Neural cell (in vitro differentiated cells): ENCODE measurements around the gene JAGN1. TPM values are rescaled to one million over a fixed set of nuclear protein-coding genes. Genes with fewer than 3 reads are reported as not detected.

Experiments
- H2AFZ ChIP-seq: fragments of 200-600, 300-800 bp; sonication (generic), shearing (Covaris generic); 2 replicates; pipeline ENCODE4 v1.6.0; 2014; ENCODE audit warnings: low read depth, mild to moderate bottlenecking, antibody characterized with exemption, low read length, moderate library complexity
- H3F3A ChIP-seq: fragments of 200-600 bp; shearing (Covaris generic); 2 replicates; pipeline ENCODE4 v1.6.1; 2016; ENCODE audit warnings: mild to moderate bottlenecking, moderate library complexity, mixed read lengths, antibody characterized with exemption, low read length; ENCODE audit not compliant: insufficient read depth, poor library complexity, severe bottlenecking
- H3K27ac ChIP-seq: fragments of 200-600, 300-800 bp; sonication (generic), shearing (Covaris generic); 2 replicates; pipeline ENCODE4 v1.5.1; 2014; ENCODE audit warnings: mild to moderate bottlenecking, low read length, moderate library complexity
- H3K27me3 ChIP-seq: fragments of 300-800, 200-600 bp; sonication (generic), shearing (Covaris generic); 2 replicates; pipeline ENCODE4 v1.6.0; 2014; ENCODE audit warnings: mild to moderate bottlenecking, low read depth, low read length, moderate library complexity; ENCODE audit not compliant: insufficient read depth
- H3K36me3 ChIP-seq: fragments of 300-800, 200-600 bp; sonication (generic), shearing (Covaris generic); 2 replicates; pipeline ENCODE4 v1.5.1; 2014; ENCODE audit warnings: mild to moderate bottlenecking, antibody characterized with exemption, low read length, moderate library complexity; ENCODE audit not compliant: insufficient read depth
- H3K4me2 ChIP-seq: fragments of 300-800, 200-600 bp; sonication (generic), shearing (Covaris generic); 2 replicates; pipeline ENCODE4 v1.6.0; 2014; ENCODE audit warnings: mild to moderate bottlenecking, low read length
- H3K4me3 ChIP-seq: fragments of 300-800, 200-600 bp; sonication (generic), shearing (Covaris generic); 2 replicates; pipeline ENCODE4 v1.5.1; 2014; ENCODE audit warnings: mild to moderate bottlenecking, low read length, moderate library complexity
- H3K79me2 ChIP-seq: fragments of 200-600 bp; shearing (Covaris generic); replicated peaks from 2 replicates; pipeline ENCODE4 v1.6.0; 2014; ENCODE audit warnings: mild to moderate bottlenecking, low read length, moderate library complexity; ENCODE audit not compliant: insufficient read depth
- H3K9ac ChIP-seq: fragments of 300-800, 200-600 bp; sonication (generic), shearing (Covaris generic); 2 replicates; pipeline ENCODE4 v1.6.1; 2016; ENCODE audit warnings: mild to moderate bottlenecking, low read length, mixed read lengths
- H3K9me2 ChIP-seq: fragments of 200-600 bp; shearing (Covaris generic); 2 replicates; pipeline ENCODE4 v1.6.1; 2016; ENCODE audit warnings: mild to moderate bottlenecking, low read length, mixed read lengths; ENCODE audit not compliant: insufficient read depth
- H3K9me3 ChIP-seq: fragments of 200-600, 300-800 bp; sonication (generic), shearing (Covaris generic); 2 replicates; pipeline ENCODE4 v1.6.1; 2016; ENCODE audit warnings: mild to moderate bottlenecking, mixed run types, low read length, moderate library complexity, mixed read lengths
- H4K20me1 ChIP-seq: fragments of 200-600 bp; shearing (Covaris generic); 2 replicates; pipeline ENCODE4 v1.6.1; 2016; ENCODE audit warnings: mild to moderate bottlenecking, mixed run types; ENCODE audit not compliant: insufficient read depth
- CTCF ChIP-seq: fragments of 450-650 bp; IDR thresholded peaks from 2 replicates; pipeline ENCODE4 v1.5.1; 2014; ENCODE audit warnings: antibody characterized with exemption, mild to moderate bottlenecking, moderate library complexity; ENCODE audit not compliant: poor library complexity, severe bottlenecking
- EP300 ChIP-seq: fragments of 450-650 bp; conservative IDR thresholded peaks from 2 replicates; pipeline ENCODE4 v1.6.1; 2014; ENCODE audit warnings: antibody characterized with exemption, mild to moderate bottlenecking, moderate library complexity; ENCODE audit not compliant: poor library complexity, severe bottlenecking
- EZH2 ChIP-seq: fragments of 200-600, 300-800 bp; shearing (Covaris generic), sonication (generic); IDR thresholded peaks from 2 replicates; pipeline ENCODE4 v1.6.1; 2014; ENCODE audit warnings: antibody characterized with exemption, low read length, borderline replicate concordance, mild to moderate bottlenecking; ENCODE audit not compliant: insufficient read depth, poor library complexity, severe bottlenecking
- MXI1 ChIP-seq: fragments of 450-650 bp; conservative IDR thresholded peaks from 2 replicates; pipeline ENCODE4 v1.6.1; 2014; ENCODE audit warnings: antibody characterized with exemption, mild to moderate bottlenecking; ENCODE audit not compliant: poor library complexity, severe bottlenecking
- POLR2AphosphoS5 ChIP-seq: IDR thresholded peaks from 2 replicates; pipeline ENCODE4 v1.6.1; 2012
- RAD21 ChIP-seq: fragments of 450-650 bp; conservative IDR thresholded peaks from 2 replicates; pipeline ENCODE4 v1.6.1; 2014; ENCODE audit warnings: antibody characterized with exemption, mild to moderate bottlenecking, moderate library complexity
- REST ChIP-seq: IDR thresholded peaks from 2 replicates; pipeline ENCODE4 v1.6.1; 2012; ENCODE audit warnings: borderline replicate concordance
- TAF1 ChIP-seq: IDR thresholded peaks from 2 replicates; pipeline ENCODE4 v1.6.1; 2012; ENCODE audit warnings: low read depth
- polyA plus RNA-seq: library from polyadenylated mRNA; depleted of rRNA; stranded (reverse); fragments of >200 nt; gene quantifications from 2 replicates; pipeline ENCODE4 v1.2.3, GENCODE V29; 2014
- small RNA-seq, 3 experiments: library from RNA; depleted of rRNA; stranded (forward); fragments of <200 nt; gene quantifications; one replicate each; pipeline ENCODE3, GENCODE V24; 2012

Gene JAGN1
- polyA plus RNA-seq, 1 donor from 2014 or later, result 26.5 TPM

- Histone ChIP-seq H3K4me2 (no peak overlapping the region), H3K4me3 (no peak overlapping the region), H4K20me1 (no peaks in the 10 kb centered on the region), H3K79me2 (no peaks in the 10 kb centered on the region), H3K9ac (no peak overlapping the region), H3K36me3 (no peaks in the 10 kb centered on the region), H3K27me3 (no peaks in the 10 kb centered on the region), H3K9me2 (no peaks in the 10 kb centered on the region), H3K9me3 (no peaks in the 10 kb centered on the region), H3K27ac (no peak overlapping the region), H2AFZ (no peak overlapping the region), H3F3A (no peaks in the 10 kb centered on the region)
- TF ChIP-seq POLR2AphosphoS5, result no peak
- TF ChIP-seq CTCF, result no peak
- TF ChIP-seq EZH2, result no peak
- no peak for TF ChIP-seq RAD21
- TF ChIP-seq REST, result no peak
- TF ChIP-seq EP300, result no peak
- TF ChIP-seq TAF1, result no peak
- no peak for TF ChIP-seq MXI1
Observed at GRCh38 chr3:9942934-9943690, 52.7 kb downstream of the JAGN1 start.

Small RNAs within 50 kb of the gene (small RNA-seq; reads per million reads assigned to genes)
- gene RNU6-882P, result 0 reads per million in 3 experiments

Other genes with a start within 250 kb of the JAGN1 start
- gene MTMR14, start 241.1 kb upstream of the JAGN1 start, polyA plus RNA-seq, result 39.6 and 44.9 TPM in 2 replicates
- 0.32 TPM in 1 of 2 replicates, not detected in the other for gene CPNE9, start 186.8 kb upstream of the JAGN1 start, polyA plus RNA-seq
- 14.9 and 18.0 TPM in 2 replicates for gene BRPF1, start 158.9 kb upstream of the JAGN1 start, polyA plus RNA-seq
- gene OGG1, start 140.7 kb upstream of the JAGN1 start, polyA plus RNA-seq, result 34.4 and 40.3 TPM in 2 replicates
- 18.7 and 21.3 TPM in 2 replicates for gene CAMK1, start 120.7 kb upstream of the JAGN1 start, polyA plus RNA-seq
- gene TADA3, start 98.1 kb upstream of the JAGN1 start, polyA plus RNA-seq, result 55.4 and 64.0 TPM in 2 replicates
- gene ARPC4, start 97.5 kb upstream of the JAGN1 start, polyA plus RNA-seq, result 179 and 188 TPM in 2 replicates
- gene TTLL3, start 80.3 kb upstream of the JAGN1 start, polyA plus RNA-seq, result 47.6 and 78.3 TPM in 2 replicates
- 35.2 TPM in 2 replicates for gene RPUSD3, start 46.6 kb upstream of the JAGN1 start, polyA plus RNA-seq
- not detected in 2 replicates for gene CIDEC, start 10.4 kb upstream of the JAGN1 start, polyA plus RNA-seq
- 0.52 TPM in 1 of 2 replicates, not detected in the other for gene IL17RE, start 12.2 kb downstream of the JAGN1 start, polyA plus RNA-seq
- 0.54 TPM in 1 of 2 replicates, not detected in the other for gene IL17RC, start 26.5 kb downstream of the JAGN1 start, polyA plus RNA-seq
- 48.9 and 59.8 TPM in 2 replicates for gene CRELD1, start 43.2 kb downstream of the JAGN1 start, polyA plus RNA-seq
- gene PRRT3, start 61.8 kb downstream of the JAGN1 start, polyA plus RNA-seq, result 2.9 and 4.3 TPM in 2 replicates
- gene EMC3, start 96.2 kb downstream of the JAGN1 start, polyA plus RNA-seq, result 88.9 and 117 TPM in 2 replicates
- 0.86 and 3.3 TPM in 2 replicates for gene FANCD2, start 135.8 kb downstream of the JAGN1 start, polyA plus RNA-seq
- not detected in 2 replicates for gene FANCD2OS, start 217.6 kb downstream of the JAGN1 start, polyA plus RNA-seq
- 265 and 314 TPM in 2 replicates for gene BRK1, start 225.1 kb downstream of the JAGN1 start, polyA plus RNA-seq